Endothelial cell (in vitro differentiated cells): Measurements from ENCODE around the gene ZFP36. TPM values are rescaled to one million over a fixed set of nuclear protein-coding genes. Genes with fewer than 3 reads are reported as not detected.

Experiments
- DNase-seq: peaks from one replicate; pipeline ENCODE4 v3.0.0; 2021; ENCODE audit warnings: low spot score
- H3K27ac Mint-ChIP-seq: one replicate; pipeline ENCODE4 v1.8.0; 2021; ENCODE audit warnings: mixed read lengths, inconsistent platforms; ENCODE audit not compliant: unreplicated experiment
- H3K27me3 Mint-ChIP-seq: one replicate; pipeline ENCODE4 v1.8.0; 2021; ENCODE audit warnings: mild to moderate bottlenecking, moderate library complexity, mixed read lengths, inconsistent platforms; ENCODE audit not compliant: unreplicated experiment
- H3K36me3 Mint-ChIP-seq: one replicate; pipeline ENCODE4 v1.8.0; 2021; ENCODE audit warnings: mild to moderate bottlenecking, low read depth, mixed read lengths, inconsistent platforms; ENCODE audit not compliant: unreplicated experiment
- H3K4me1 Mint-ChIP-seq: one replicate; pipeline ENCODE4 v1.8.0; 2021; ENCODE audit warnings: mild to moderate bottlenecking, mixed read lengths, inconsistent platforms; ENCODE audit not compliant: unreplicated experiment
- H3K4me3 Mint-ChIP-seq: one replicate; pipeline ENCODE4 v1.8.0; 2021; ENCODE audit warnings: mild to moderate bottlenecking, mixed read lengths, inconsistent platforms; ENCODE audit not compliant: unreplicated experiment
- H3K9me3 Mint-ChIP-seq: one replicate; pipeline ENCODE4 v1.8.0; 2021; ENCODE audit warnings: mixed read lengths, inconsistent platforms; ENCODE audit not compliant: unreplicated experiment
- CTCF ChIP-seq: fragments of 200-600 bp; sonication (generic); IDR thresholded peaks from one replicate; pipeline ENCODE4 v1.5.0; 2021; ENCODE audit warnings: antibody characterized with exemption; ENCODE audit not compliant: unreplicated experiment
- total RNA-seq: library from RNA; stranded (reverse); fragmentation: NEBNext Ultra II Directional; extraction: Animal tissue kit (Norgen Biotek cat#: 25700); gene quantifications from one replicate; pipeline ENCODE4 v1.2.1, GENCODE V29; 2021; ENCODE audit not compliant: unreplicated experiment

Gene ZFP36
- total RNA-seq, 1 donor from 2014 or later: 10.2 TPM

GRCh38 chr19:39407660-39408391 lies 1.2 kb downstream of the ZFP36 start:
- TF ChIP-seq CTCF: no peak
- Mint-ChIP-seq H3K4me1 (peaks cover 26% of the 10 kb centered on the region), H3K27ac (no peak overlapping the region), H3K9me3 (no peaks in the 10 kb centered on the region), H3K36me3 (peaks cover 15% of the 10 kb centered on the region), H3K4me3 (peak overlapping the region; percentile 92), H3K27me3 (peaks cover 32% of the 10 kb centered on the region)
- DNase-seq: no peak

- H3K27me3 Mint-ChIP-seq: peaks cover 32% of the 10 kb centered on the region
- peaks cover 15% of the 10 kb centered on the region for H3K36me3 Mint-ChIP-seq
- H3K9me3 Mint-ChIP-seq: no peaks in the 10 kb centered on the region
- TF ChIP-seq CTCF: no peak
- DNase-seq: no peak
- H3K4me3 Mint-ChIP-seq: peak overlapping the region; percentile 84
- H3K27ac Mint-ChIP-seq: peak overlapping the region; percentile 48
- H3K4me1 Mint-ChIP-seq: peaks cover 26% of the 10 kb centered on the region
Observed at GRCh38 chr19:39408392-39409207, 2.0 kb downstream of the ZFP36 start.

- Mint-ChIP-seq H3K9me3 (no peaks in the 10 kb centered on the region), H3K27ac (peak overlapping the region; percentile 77), H3K4me1 (peaks cover 31% of the 10 kb centered on the region), H3K27me3 (peaks cover 34% of the 10 kb centered on the region), H3K4me3 (peak overlapping the region; percentile 86), H3K36me3 (peaks cover 19% of the 10 kb centered on the region)
- no peak for TF ChIP-seq CTCF
- DNase-seq: peak; percentile 62
Observed at GRCh38 chr19:39409208-39410016, 2.8 kb downstream of the ZFP36 start.

- no peak for TF ChIP-seq CTCF
- Mint-ChIP-seq H3K4me1 (peaks cover 37% of the 10 kb centered on the region), H3K27ac (peak overlapping the region; percentile 89), H3K9me3 (no peaks in the 10 kb centered on the region), H3K36me3 (peaks cover 22% of the 10 kb centered on the region), H3K4me3 (peak overlapping the region; percentile 90), H3K27me3 (peaks cover 37% of the 10 kb centered on the region)
- peak; percentile 51 for DNase-seq
Observed at GRCh38 chr19:39410017-39410830, 3.6 kb downstream of the ZFP36 start.
